ENCODE data around the gene CATSPERE. TPM values are rescaled to one million over a fixed set of nuclear protein-coding genes. Genes with fewer than 3 reads are reported as not detected.

Gene CATSPERE
- total and polyA plus RNA-seq, 2 donors (not counting 3 experiments of a cell fraction or from before 2014, with no cell fraction given): 0.61 to 1.9 TPM

DNA sequence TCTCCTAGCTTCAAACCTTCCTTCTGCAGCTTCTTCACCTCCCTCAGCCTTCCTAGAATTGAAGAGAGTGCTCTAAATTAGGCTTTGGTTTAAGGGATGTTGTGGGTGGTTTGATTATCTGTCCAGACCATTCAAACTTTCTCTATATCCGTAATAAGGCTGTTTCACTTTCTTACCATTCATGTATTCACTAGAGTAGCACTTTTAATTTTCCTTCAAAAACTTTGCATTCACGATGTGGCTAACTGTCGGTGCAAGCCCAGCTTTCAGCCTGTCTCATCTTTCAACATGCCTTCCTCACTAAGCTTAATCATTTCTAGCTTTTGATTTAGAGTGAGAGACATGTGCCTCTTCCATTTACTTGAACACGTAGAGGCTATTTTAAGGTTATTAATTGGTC is 165.6 kb downstream of the CATSPERE start:
- H3K4me1 ChIP-seq (ENCODE audit: control insufficient read depth, extremely low read depth, insufficient read depth, low read length): no peaks in the 10 kb centered on the region
- no peaks in the 10 kb centered on the region for H4K20me1 ChIP-seq (replicated peaks; ENCODE audit: control insufficient read depth, extremely low read depth, insufficient read depth, low read length)
- H3K9me1 ChIP-seq (replicated peaks; ENCODE audit: control insufficient read depth, extremely low read depth, insufficient read depth, low read length): no peaks in the 10 kb centered on the region
- no peak overlapping the region for H3K4me3 ChIP-seq (replicated peaks in 1 of 3; ENCODE audit: insufficient read depth in 1 of 3, low read depth in 1 of 3, low read length in 3 of 3)
- H3K9ac ChIP-seq (replicated peaks; ENCODE audit: extremely low read depth, insufficient read depth, low read length): no peak overlapping the region
- POLR2A ChIA-PET: no interaction called here
- no peaks in the 10 kb centered on the region for H3K27me3 ChIP-seq (ENCODE audit: control insufficient read depth in 2 of 2, insufficient read depth in 2 of 2, low read length in 2 of 2)
- no peaks in the 10 kb centered on the region for H3K9me3 ChIP-seq (replicated peaks; ENCODE audit: control insufficient read depth, insufficient read depth, low read length)
- no peak for DNase-seq (ENCODE audit: low read depth, low spot score)
- CTCF ChIA-PET: no interaction called here
- intact Hi-C loops (cut with micrococcal nuclease): no loop called here
- no peak overlapping the region for H3K4me2 ChIP-seq (ENCODE audit: insufficient read depth, low read length)
- no peaks in the 10 kb centered on the region for H3K36me3 ChIP-seq (ENCODE audit: control insufficient read depth in 2 of 2, extremely low read depth in 1 of 2, insufficient read depth in 2 of 2, low read length in 2 of 2)
- H3K79me2 ChIP-seq (ENCODE audit: control insufficient read depth, insufficient read depth, low read length): no peaks in the 10 kb centered on the region
- no peak overlapping the region for H2AFZ ChIP-seq (ENCODE audit: low read depth, low read length)
- TF ChIP-seq, protein P1, sequence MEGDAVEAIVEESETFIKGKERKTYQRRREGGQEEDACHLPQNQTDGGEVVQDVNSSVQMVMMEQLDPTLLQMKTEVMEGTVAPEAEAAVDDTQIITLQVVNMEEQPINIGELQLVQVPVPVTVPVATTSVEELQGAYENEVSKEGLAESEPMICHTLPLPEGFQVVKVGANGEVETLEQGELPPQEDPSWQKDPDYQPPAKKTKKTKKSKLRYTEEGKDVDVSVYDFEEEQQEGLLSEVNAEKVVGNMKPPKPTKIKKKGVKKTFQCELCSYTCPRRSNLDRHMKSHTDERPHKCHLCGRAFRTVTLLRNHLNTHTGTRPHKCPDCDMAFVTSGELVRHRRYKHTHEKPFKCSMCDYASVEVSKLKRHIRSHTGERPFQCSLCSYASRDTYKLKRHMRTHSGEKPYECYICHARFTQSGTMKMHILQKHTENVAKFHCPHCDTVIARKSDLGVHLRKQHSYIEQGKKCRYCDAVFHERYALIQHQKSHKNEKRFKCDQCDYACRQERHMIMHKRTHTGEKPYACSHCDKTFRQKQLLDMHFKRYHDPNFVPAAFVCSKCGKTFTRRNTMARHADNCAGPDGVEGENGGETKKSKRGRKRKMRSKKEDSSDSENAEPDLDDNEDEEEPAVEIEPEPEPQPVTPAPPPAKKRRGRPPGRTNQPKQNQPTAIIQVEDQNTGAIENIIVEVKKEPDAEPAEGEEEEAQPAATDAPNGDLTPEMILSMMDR (IDR thresholded peaks at IDR 0.05; ENCODE audit: extremely low read depth in 1 of 2, insufficient read depth in 1 of 2, low read depth in 1 of 2, low read length in 2 of 2): no peak
- TF ChIP-seq EZH2 (IDR thresholded peaks at IDR 0.05; ENCODE audit: borderline replicate concordance, low read depth, low read length, severe bottlenecking) (no peak), MYC (IDR thresholded peaks at IDR 0.05; ENCODE audit: low read depth, low read length) (no peak), GATA2 (IDR thresholded peaks at IDR 0.05; ENCODE audit: insufficient read depth, insufficient read length, low read depth, low read length) (no peak), POLR2A (IDR thresholded peaks at IDR 0.05; ENCODE audit: low read depth, low read length) (no peak), POLR2AphosphoS5 (IDR thresholded peaks at IDR 0.05; ENCODE audit: insufficient read depth, low read depth, low read length) (no peak), JUN (IDR thresholded peaks at IDR 0.05; ENCODE audit: borderline replicate concordance, insufficient read depth, insufficient read length, low read depth) (no peak)
- TF ChIP-seq, protein P2, sequence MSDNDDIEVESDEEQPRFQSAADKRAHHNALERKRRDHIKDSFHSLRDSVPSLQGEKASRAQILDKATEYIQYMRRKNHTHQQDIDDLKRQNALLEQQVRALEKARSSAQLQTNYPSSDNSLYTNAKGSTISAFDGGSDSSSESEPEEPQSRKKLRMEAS (IDR thresholded peaks at IDR 0.05; ENCODE audit: insufficient read depth, insufficient read length): no peak
- BruUV-seq (replicated peaks): no TSS peak
- no peak for FAIRE-seq
- no peak overlapping the region for H3K27ac ChIP-seq (ENCODE audit: insufficient read depth, low read depth, low read length)
- dilution Hi-C loops (cut with MboI; ENCODE audit: extremely low pct_ligation_motif_present, low sequenced_read_pairs): no loop called here

All from endothelial cell of umbilical vein (primary cell).